Endothelial cell of umbilical vein (primary cell): ENCODE results near the gene LIMA1. TPM values are rescaled to one million over a fixed set of nuclear protein-coding genes. Genes with fewer than 3 reads are reported as not detected.
A peak's percentile ranks its signal among the peaks of the same experiment; 100 is the strongest.

Experiments used
- BruUV-seq: library from RNA; stranded (reverse); fragments of 400-500 nt; replicated peaks from 2 replicates; lab custom pipeline; 2021; lab: Mats Ljungman, UMichigan
- CTCF ChIA-PET: fragments of 300-600, 350-600 bp; sonication (Branson Sonifier 250); formaldehyde crosslinking; loops from one replicate; lab custom pipeline; 2021; ENCODE audit warnings: antibody characterized with exemption, inconsistent platforms; lab: Charles Lee
- POLR2A ChIA-PET: fragments of 300-600, 350-600 bp; sonication (Branson Sonifier 250); formaldehyde crosslinking; loops from one replicate; lab custom pipeline; 2021; ENCODE audit warnings: antibody characterized with exemption, inconsistent platforms; lab: Charles Lee
- DNase-seq: peaks from one replicate; pipeline ENCODE4 v3.0.0-alpha.2; 2011; ENCODE audit warnings: low read depth, low spot score
- FAIRE-seq: peaks from 2 replicates; lab custom pipeline; 2011; peaks lifted over from hg19 to GRCh38; lab: Jason Lieb, UNC
- H2AFZ ChIP-seq: 2 replicates; pipeline ENCODE4 v1.6.0; 2012; ENCODE audit warnings: low read depth, low read length, control low read depth, inconsistent platforms
- H3K27ac ChIP-seq: 2 replicates; pipeline ENCODE4 v1.5.1; 2011; ENCODE audit warnings: low read depth, mild to moderate bottlenecking, control low read depth, low read length, moderate library complexity; ENCODE audit not compliant: insufficient read depth
- H3K27me3 ChIP-seq, 2 experiments: 2 replicates each; pipeline versions ENCODE4 v1.6.0 to v1.6.1; 2011; ENCODE audit warnings: low read length in 2 of 2, mixed read lengths in 1 of 2; ENCODE audit not compliant: control insufficient read depth in 2 of 2, insufficient read depth in 2 of 2
- H3K36me3 ChIP-seq, 2 experiments: 2 replicates in 1 of 2; 3 replicates in 1 of 2; pipeline ENCODE4 v1.5.1; 2011; ENCODE audit warnings: low read length in 2 of 2, mild to moderate bottlenecking in 1 of 2, moderate library complexity in 1 of 2; ENCODE audit not compliant: control insufficient read depth in 2 of 2, insufficient read depth in 2 of 2; ENCODE audit errors: extremely low read depth in 1 of 2
- H3K4me1 ChIP-seq: 3 replicates; pipeline ENCODE4 v1.5.1; 2011; ENCODE audit warnings: mild to moderate bottlenecking, low read length; ENCODE audit not compliant: control insufficient read depth, insufficient read depth; ENCODE audit errors: extremely low read depth
- H3K4me2 ChIP-seq: 2 replicates; pipeline ENCODE4 v1.6.1; 2011; ENCODE audit warnings: low read length, control low read depth, mixed read lengths; ENCODE audit not compliant: insufficient read depth
- H3K4me3 ChIP-seq, 3 experiments: fragments of 200-600 bp in 1 of 3; sonication (generic), shearing (Covaris generic) in 1 of 3; replicated peaks in 1 of 3; 2 replicates each; pipeline ENCODE4 v1.5.1; 2011 to 2016; ENCODE audit warnings: control low read depth in 3 of 3, low read length in 3 of 3, mild to moderate bottlenecking in 2 of 3, inconsistent platforms in 1 of 3, low read depth in 1 of 3, moderate library complexity in 1 of 3; ENCODE audit not compliant: insufficient read depth in 1 of 3
- H3K79me2 ChIP-seq: 2 replicates; pipeline ENCODE4 v1.6.0; 2012; ENCODE audit warnings: low read length, inconsistent platforms; ENCODE audit not compliant: control insufficient read depth, insufficient read depth
- H3K9ac ChIP-seq: replicated peaks from 2 replicates; pipeline ENCODE3; 2011; ENCODE audit warnings: low read length, control low read depth; ENCODE audit not compliant: insufficient read depth; ENCODE audit errors: extremely low read depth
- H3K9me1 ChIP-seq: replicated peaks from 3 replicates; pipeline ENCODE4 v1.6.0; 2011; ENCODE audit warnings: mild to moderate bottlenecking, low read length; ENCODE audit not compliant: control insufficient read depth, insufficient read depth; ENCODE audit errors: extremely low read depth
- H3K9me3 ChIP-seq: replicated peaks from 2 replicates; pipeline ENCODE4 v1.5.1; 2012; ENCODE audit warnings: low read length, inconsistent platforms; ENCODE audit not compliant: control insufficient read depth, insufficient read depth
- H4K20me1 ChIP-seq: replicated peaks from 2 replicates; pipeline ENCODE3; 2011; ENCODE audit warnings: mild to moderate bottlenecking, low read length; ENCODE audit not compliant: control insufficient read depth, insufficient read depth; ENCODE audit errors: extremely low read depth
- EZH2 ChIP-seq: IDR thresholded peaks from 2 replicates; pipeline ENCODE4 v1.6.1; 2012; ENCODE audit warnings: borderline replicate concordance, low read depth, mild to moderate bottlenecking, moderate library complexity, low read length, inconsistent platforms; ENCODE audit not compliant: severe bottlenecking
- FOS ChIP-seq: IDR thresholded peaks from 2 replicates; pipeline ENCODE4 v1.6.1; 2011; ENCODE audit warnings: mild to moderate bottlenecking, low read length, moderate library complexity, borderline replicate concordance; ENCODE audit not compliant: insufficient read depth
- GATA2 ChIP-seq: IDR thresholded peaks from 2 replicates; pipeline ENCODE4 v1.7.0; 2011; ENCODE audit warnings: low read depth, mild to moderate bottlenecking, moderate library complexity, mixed read lengths, low read length; ENCODE audit not compliant: insufficient read length, insufficient read depth
- JUN ChIP-seq: IDR thresholded peaks from 2 replicates; pipeline ENCODE4 v1.6.1; 2011; ENCODE audit warnings: borderline replicate concordance, low read depth; ENCODE audit not compliant: insufficient read length, insufficient read depth
- MYC ChIP-seq: IDR thresholded peaks from one replicate; pipeline ENCODE4 v1.6.1; 2011; ENCODE audit warnings: mild to moderate bottlenecking, low read depth, low read length
- POLR2AphosphoS5 ChIP-seq: IDR thresholded peaks from 2 replicates; pipeline ENCODE4 v1.6.1; 2012; ENCODE audit warnings: low read depth, mild to moderate bottlenecking, control low read depth, low read length, moderate library complexity; ENCODE audit not compliant: insufficient read depth
- dilution Hi-C: fragments of 300-500 bp; cut with MboI; formaldehyde crosslinking; loops from one replicate; pipeline ENCODE4 v1.15.0; 2019; ENCODE audit warnings: low sequenced_read_pairs; ENCODE audit not compliant: extremely low pct_ligation_motif_present
- intact Hi-C: fragments of 100-400 bp; cut with micrococcal nuclease; formaldehyde crosslinking; loops from one replicate; pipeline ENCODE4 v1.10.0; 2022
- polyA plus RNA-seq, 4 experiments: library from polyadenylated mRNA; depleted of rRNA in 3 of 4; stranded (reverse) in 3 of 4; unstranded in 1 of 4; fragments of >200 nt; gene quantifications; 2 replicates each; pipeline versions ENCODE4 v1.2.1 to v1.2.3, GENCODE V29; 2011 to 2012; ENCODE audit warnings: missing spikeins in 1 of 4
- total RNA-seq: library from RNA; stranded (reverse); gene quantifications from 2 replicates; pipeline ENCODE4 v1.2.3, GENCODE V29; 2021
- TF ChIP-seq, protein P1 (sequence below), 2 donors: IDR thresholded peaks; 1 replicate in 1 of 2; 2 replicates in 1 of 2; pipeline ENCODE4 v1.5.1; 2011; ENCODE audit warnings: low read length in 2 of 2, mild to moderate bottlenecking in 2 of 2, moderate library complexity in 2 of 2, control low read depth in 1 of 2, inconsistent platforms in 1 of 2, low read depth in 1 of 2; ENCODE audit not compliant: insufficient read depth in 1 of 2; ENCODE audit errors: extremely low read depth in 1 of 2
- TF ChIP-seq, protein P2 (sequence below): IDR thresholded peaks from 2 replicates; pipeline ENCODE4 v1.6.1; 2011; ENCODE audit not compliant: insufficient read depth, insufficient read length

LIMA1 gene
- total and polyA plus RNA-seq, 2 donors (not counting 3 experiments of a cell fraction or from before 2014, with no cell fraction given): 35.0 to 87.3 TPM

DNA sequence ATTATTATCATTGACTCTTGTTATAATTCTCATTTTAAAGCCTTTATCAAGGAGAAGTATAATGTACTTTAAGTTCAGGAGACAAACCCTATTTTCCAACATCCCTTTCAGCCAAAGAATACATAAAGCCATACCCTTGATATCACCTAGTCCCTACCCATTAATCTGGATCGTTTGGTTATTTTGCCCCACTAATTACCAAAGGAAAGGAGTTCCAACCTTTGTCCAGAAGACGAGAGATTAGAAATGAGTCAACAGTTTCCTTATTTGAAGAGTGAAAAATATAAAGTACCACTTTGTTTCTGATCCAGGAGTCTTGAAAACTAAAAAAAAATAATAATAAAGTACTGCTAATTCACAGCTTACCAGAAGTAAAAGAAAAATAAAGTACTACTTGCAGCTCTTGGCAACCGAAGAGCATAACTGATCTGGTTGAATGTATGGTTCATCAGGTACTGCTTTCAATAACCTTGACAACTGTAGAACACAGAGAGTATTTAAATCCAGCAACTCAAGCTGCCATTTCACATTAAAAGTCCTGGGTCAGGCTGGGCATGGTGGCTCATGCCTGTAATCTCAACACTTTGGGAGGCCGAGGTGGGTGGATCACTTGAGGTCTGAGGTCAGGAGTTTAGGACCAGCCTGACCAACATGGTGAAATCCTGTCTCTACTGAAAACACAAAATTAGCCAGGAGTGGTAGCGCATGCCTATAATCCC, 33.7 kb downstream of the LIMA1 start:
- Histone ChIP-seq H3K4me3 (no peak overlapping the region), H4K20me1 (no peaks in the 10 kb centered on the region), H3K27ac (no peak overlapping the region), H2AFZ (no peak overlapping the region), H3K9ac (no peak overlapping the region), H3K27me3 (peaks cover 11 to 12% of the 10 kb centered on the region in 2 experiments), H3K79me2 (no peaks in the 10 kb centered on the region), H3K36me3 (no peaks in the 10 kb centered on the region), H3K9me3 (no peaks in the 10 kb centered on the region), H3K9me1 (no peaks in the 10 kb centered on the region), H3K4me1 (peaks cover 12% of the 10 kb centered on the region), H3K4me2 (no peak overlapping the region)
- POLR2A ChIA-PET: no interaction called here
- intact Hi-C loops: no loop called here
- FAIRE-seq (peak; percentile 69), DNase-seq (peak; percentile 28)
- CTCF ChIA-PET: interaction anchor here (1.2 kb wide), 1 partner anchor 65 kb away, joined by 5 read pairs; no protein-coding TSS in a partner anchor
- TF ChIP-seq, protein P1, sequence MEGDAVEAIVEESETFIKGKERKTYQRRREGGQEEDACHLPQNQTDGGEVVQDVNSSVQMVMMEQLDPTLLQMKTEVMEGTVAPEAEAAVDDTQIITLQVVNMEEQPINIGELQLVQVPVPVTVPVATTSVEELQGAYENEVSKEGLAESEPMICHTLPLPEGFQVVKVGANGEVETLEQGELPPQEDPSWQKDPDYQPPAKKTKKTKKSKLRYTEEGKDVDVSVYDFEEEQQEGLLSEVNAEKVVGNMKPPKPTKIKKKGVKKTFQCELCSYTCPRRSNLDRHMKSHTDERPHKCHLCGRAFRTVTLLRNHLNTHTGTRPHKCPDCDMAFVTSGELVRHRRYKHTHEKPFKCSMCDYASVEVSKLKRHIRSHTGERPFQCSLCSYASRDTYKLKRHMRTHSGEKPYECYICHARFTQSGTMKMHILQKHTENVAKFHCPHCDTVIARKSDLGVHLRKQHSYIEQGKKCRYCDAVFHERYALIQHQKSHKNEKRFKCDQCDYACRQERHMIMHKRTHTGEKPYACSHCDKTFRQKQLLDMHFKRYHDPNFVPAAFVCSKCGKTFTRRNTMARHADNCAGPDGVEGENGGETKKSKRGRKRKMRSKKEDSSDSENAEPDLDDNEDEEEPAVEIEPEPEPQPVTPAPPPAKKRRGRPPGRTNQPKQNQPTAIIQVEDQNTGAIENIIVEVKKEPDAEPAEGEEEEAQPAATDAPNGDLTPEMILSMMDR (IDR thresholded peaks at IDR 0.05; ENCODE audit: extremely low read depth in 1 of 2, insufficient read depth in 1 of 2, low read depth in 1 of 2, low read length in 2 of 2): no peak
- peak; percentile 14 for TF ChIP-seq FOS
- no TSS peak for BruUV-seq
- dilution Hi-C loops: no loop called here

DNA sequence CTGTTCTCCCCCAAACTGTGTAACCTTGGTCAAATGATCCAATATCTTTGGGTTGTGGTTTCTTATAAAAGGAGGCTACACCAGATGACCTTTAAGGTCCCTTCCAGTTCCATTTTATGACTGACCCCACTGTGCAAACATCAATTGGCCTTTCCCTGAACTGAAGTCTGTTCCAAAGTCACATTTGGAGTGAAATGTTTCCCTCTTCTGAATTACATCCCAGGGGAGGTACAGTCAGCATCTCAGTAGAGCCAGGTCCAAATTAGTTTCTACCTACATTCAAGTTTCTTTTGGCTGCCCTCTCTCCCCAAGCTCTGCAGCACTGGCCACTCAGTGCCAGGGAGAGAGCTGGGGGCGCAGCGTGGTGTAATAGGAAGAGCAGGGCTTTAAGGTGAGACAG, 34.4 kb downstream of the LIMA1 start:
- Histone ChIP-seq H3K4me1 (peaks cover 12% of the 10 kb centered on the region), H3K4me2 (no peak overlapping the region), H3K9me1 (no peaks in the 10 kb centered on the region), H2AFZ (no peak overlapping the region), H3K27ac (no peak overlapping the region), H3K9ac (no peak overlapping the region), H3K9me3 (no peaks in the 10 kb centered on the region), H4K20me1 (no peaks in the 10 kb centered on the region), H3K27me3 (peaks cover 11 to 12% of the 10 kb centered on the region in 2 experiments), H3K4me3 (no peak overlapping the region), H3K36me3 (no peaks in the 10 kb centered on the region), H3K79me2 (no peaks in the 10 kb centered on the region)
- CTCF ChIA-PET: no interaction called here
- dilution Hi-C loops: no loop called here
- POLR2A ChIA-PET: no interaction called here
- intact Hi-C loops: no loop called here
- DNase-seq (no peak), FAIRE-seq (no peak)
- BruUV-seq: no TSS peak
- TF ChIP-seq GATA2 (no peak), EZH2 (peak; percentile 56), POLR2AphosphoS5 (no peak), MYC (no peak), JUN (no peak)
- TF ChIP-seq, protein P1 (IDR thresholded peaks at IDR 0.05; ENCODE audit: extremely low read depth in 1 of 2, insufficient read depth in 1 of 2, low read depth in 1 of 2, low read length in 2 of 2): no peak
- TF ChIP-seq, protein P2, sequence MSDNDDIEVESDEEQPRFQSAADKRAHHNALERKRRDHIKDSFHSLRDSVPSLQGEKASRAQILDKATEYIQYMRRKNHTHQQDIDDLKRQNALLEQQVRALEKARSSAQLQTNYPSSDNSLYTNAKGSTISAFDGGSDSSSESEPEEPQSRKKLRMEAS: no peak
